ENCODE results near the gene MRPL52. TPM values are rescaled to one million over a fixed set of nuclear protein-coding genes. Genes with fewer than 3 reads are reported as not detected.

MRPL52 gene
- total and polyA plus RNA-seq, 7 experiments from 2014 or later = 32.9 to 189 (median 58.5) TPM

DNA sequence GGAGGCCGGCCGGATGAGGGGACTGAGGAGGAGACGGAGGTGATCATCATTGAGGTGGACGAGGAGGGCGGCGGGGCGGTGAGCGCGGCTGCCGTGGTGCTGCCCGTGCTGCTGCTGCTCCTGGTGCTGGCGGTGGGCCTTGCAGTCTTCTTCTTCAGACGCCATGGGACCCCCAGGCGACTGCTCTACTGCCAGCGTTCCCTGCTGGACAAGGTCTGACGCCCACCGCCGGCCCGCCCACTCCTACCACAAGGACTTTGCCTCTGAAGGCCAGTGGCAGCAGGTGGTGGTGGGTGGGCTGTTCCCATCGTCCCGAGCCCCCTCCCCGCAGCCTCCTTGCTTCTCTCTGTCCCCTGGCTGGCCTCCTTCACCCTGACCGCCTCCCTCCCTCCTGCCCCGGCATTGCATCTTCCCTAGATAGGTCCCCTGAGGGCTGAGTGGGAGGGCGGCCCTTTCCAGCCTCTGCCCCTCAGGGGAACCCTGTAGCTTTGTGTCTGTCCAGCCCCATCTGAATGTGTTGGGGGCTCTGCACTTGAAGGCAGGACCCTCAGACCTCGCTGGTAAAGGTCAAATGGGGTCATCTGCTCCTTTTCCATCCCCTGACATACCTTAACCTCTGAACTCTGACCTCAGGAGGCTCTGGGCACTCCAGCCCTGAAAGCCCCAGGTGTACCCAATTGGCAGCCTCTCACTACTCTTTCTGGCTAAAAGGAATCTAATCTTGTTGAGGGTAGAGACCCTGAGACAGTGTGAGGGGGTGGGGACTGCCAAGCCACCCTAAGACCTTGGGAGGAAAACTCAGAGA, 16.3 kb downstream of the MRPL52 start:
- no peaks in the 10 kb centered on the region for H3K4me1 ChIP-seq (ENCODE audit: control insufficient read depth in 2 of 2, insufficient read depth in 2 of 2, low read length in 2 of 2)
- no peaks in the 10 kb centered on the region for H3K9me3 ChIP-seq (ENCODE audit: control insufficient read depth in 2 of 3, low read length in 3 of 3)
- H3K36me3 Mint-ChIP-seq = no peaks in the 10 kb centered on the region
- no peaks in the 10 kb centered on the region for H3K27me3 ChIP-seq (ENCODE audit: control insufficient read depth in 2 of 2, insufficient read depth in 2 of 2, low read length in 2 of 2)
- DNase-seq (no peak), ATAC-seq (no peak)
- H3K4me1 Mint-ChIP-seq = peaks cover 0 to 3% (median 0%) of the 10 kb centered on the region in 7 donors
- intact Hi-C loops (cut with micrococcal nuclease) = no loop called here
- H3K9me3 Mint-ChIP-seq = no peaks in the 10 kb centered on the region
- no peak overlapping the region for H3K4me3 Mint-ChIP-seq
- ChIA-PET POLR2A (no interaction called here), CTCF (no interaction called here)
- peaks cover 5 to 32% (median 7%) of the 10 kb centered on the region in 5 donors for H3K27me3 Mint-ChIP-seq
- no peak overlapping the region for H3K4me3 ChIP-seq (ENCODE audit: low read length)
- peak overlapping the region in 1 of 9 donors; percentile 74 for H3K27ac Mint-ChIP-seq
- no peak overlapping the region for H3K27ac ChIP-seq (ENCODE audit: low read depth, low read length)
- H3K36me3 ChIP-seq (ENCODE audit: control insufficient read depth in 2 of 3, insufficient read depth in 3 of 3, low read length in 3 of 3) = no peaks in the 10 kb centered on the region

DNA sequence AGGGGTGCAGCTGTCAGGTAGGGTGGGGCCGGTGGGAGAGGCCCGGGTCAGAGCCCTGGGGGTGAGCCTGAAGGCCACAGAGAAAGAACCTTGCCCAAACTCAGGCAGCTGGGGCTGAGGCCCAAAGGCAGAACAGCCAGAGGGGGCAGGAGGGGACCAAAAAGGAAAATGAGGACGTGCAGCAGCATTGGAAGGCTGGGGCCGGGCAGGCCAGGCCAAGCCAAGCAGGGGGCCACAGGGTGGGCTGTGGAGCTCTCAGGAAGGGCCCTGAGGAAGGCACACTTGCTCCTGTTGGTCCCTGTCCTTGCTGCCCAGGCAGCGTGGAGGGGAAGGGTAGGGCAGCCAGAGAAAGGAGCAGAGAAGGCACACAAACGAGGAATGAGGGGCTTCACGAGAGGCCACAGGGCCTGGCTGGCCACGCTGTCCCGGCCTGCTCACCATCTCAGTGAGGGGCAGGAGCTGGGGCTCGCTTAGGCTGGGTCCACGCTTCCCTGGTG, 17.2 kb downstream of the MRPL52 start:
- Mint-ChIP-seq H3K36me3 (no peaks in the 10 kb centered on the region), H3K4me1 (peaks cover 0 to 9% (median 0%) of the 10 kb centered on the region in 7 donors), H3K4me3 (no peak overlapping the region), H3K27ac (no peak overlapping the region), H3K27me3 (peaks cover 0 to 27% (median 6%) of the 10 kb centered on the region in 5 donors), H3K9me3 (no peaks in the 10 kb centered on the region)
- no peaks in the 10 kb centered on the region for H3K27me3 ChIP-seq (ENCODE audit: control insufficient read depth in 2 of 2, insufficient read depth in 2 of 2, low read length in 2 of 2)
- H3K4me3 ChIP-seq (ENCODE audit: low read length) = no peak overlapping the region
- no peaks in the 10 kb centered on the region for H3K36me3 ChIP-seq (ENCODE audit: control insufficient read depth in 2 of 3, insufficient read depth in 3 of 3, low read length in 3 of 3)
- no peaks in the 10 kb centered on the region for H3K4me1 ChIP-seq (ENCODE audit: control insufficient read depth in 2 of 2, insufficient read depth in 2 of 2, low read length in 2 of 2)
- DNase-seq (no peak), ATAC-seq (no peak)
- H3K9me3 ChIP-seq (ENCODE audit: control insufficient read depth in 2 of 3, low read length in 3 of 3) = no peaks in the 10 kb centered on the region
- intact Hi-C loops (cut with micrococcal nuclease) = no loop called here
- no peak overlapping the region for H3K27ac ChIP-seq (ENCODE audit: low read depth, low read length)
- ChIA-PET POLR2A (no interaction called here), CTCF (no interaction called here)

DNA sequence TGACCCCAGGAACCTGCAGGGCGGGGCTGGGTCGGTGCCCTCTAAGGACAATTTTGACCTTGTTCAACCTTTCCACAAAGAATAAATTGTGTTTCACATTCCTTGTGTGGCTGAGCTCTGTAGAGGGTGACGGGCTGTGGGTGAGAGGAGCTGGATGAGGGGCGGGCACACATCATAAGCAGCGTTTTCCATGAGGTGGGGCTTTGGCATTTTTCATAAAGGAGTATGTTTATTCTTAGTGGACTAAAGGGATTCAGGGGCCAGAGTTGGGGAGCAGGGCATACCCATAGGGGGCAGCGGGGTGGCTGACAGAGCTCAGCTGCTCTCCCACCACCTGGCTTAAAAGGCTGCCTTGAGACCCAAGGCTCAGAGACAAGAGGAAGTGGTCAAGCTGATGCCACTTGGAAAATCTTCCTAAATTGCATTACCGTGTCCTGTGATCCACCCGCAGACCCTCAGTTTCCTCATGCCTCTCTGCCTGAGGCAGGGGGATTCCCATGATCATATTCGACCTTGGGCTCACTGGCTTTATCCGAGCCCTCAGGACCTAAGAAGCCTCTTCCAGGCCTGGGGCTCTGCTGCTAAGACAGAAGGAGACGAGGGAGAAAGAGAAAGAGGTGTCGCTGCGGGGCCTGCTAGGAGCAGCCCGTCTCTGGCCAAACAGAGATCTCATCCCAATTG, 18.1 kb downstream of the MRPL52 start:
- Histone ChIP-seq H3K9me3 (ENCODE audit: control insufficient read depth in 2 of 3, low read length in 3 of 3) (no peaks in the 10 kb centered on the region), H3K36me3 (ENCODE audit: control insufficient read depth in 2 of 3, insufficient read depth in 3 of 3, low read length in 3 of 3) (no peaks in the 10 kb centered on the region), H3K27ac (ENCODE audit: low read depth, low read length) (no peak overlapping the region), H3K4me3 (ENCODE audit: low read length) (no peak overlapping the region), H3K4me1 (ENCODE audit: control insufficient read depth in 2 of 2, insufficient read depth in 2 of 2, low read length in 2 of 2) (no peaks in the 10 kb centered on the region), H3K27me3 (ENCODE audit: control insufficient read depth in 2 of 2, insufficient read depth in 2 of 2, low read length in 2 of 2) (no peaks in the 10 kb centered on the region)
- Mint-ChIP-seq H3K36me3 (no peaks in the 10 kb centered on the region), H3K27ac (no peak overlapping the region), H3K4me3 (no peak overlapping the region), H3K9me3 (no peaks in the 10 kb centered on the region), H3K4me1 (peaks cover 0 to 11% (median 1%) of the 10 kb centered on the region in 7 donors), H3K27me3 (peaks cover 0 to 27% (median 6%) of the 10 kb centered on the region in 5 donors)
- intact Hi-C loops (cut with micrococcal nuclease) = no loop called here
- DNase-seq (no peak), ATAC-seq (no peak)
- ChIA-PET POLR2A (interaction anchor here (1.2 kb wide), 1 partner anchor 81 kb away, joined by 3 read pairs; no protein-coding TSS in a partner anchor), CTCF (no interaction called here)

DNA sequence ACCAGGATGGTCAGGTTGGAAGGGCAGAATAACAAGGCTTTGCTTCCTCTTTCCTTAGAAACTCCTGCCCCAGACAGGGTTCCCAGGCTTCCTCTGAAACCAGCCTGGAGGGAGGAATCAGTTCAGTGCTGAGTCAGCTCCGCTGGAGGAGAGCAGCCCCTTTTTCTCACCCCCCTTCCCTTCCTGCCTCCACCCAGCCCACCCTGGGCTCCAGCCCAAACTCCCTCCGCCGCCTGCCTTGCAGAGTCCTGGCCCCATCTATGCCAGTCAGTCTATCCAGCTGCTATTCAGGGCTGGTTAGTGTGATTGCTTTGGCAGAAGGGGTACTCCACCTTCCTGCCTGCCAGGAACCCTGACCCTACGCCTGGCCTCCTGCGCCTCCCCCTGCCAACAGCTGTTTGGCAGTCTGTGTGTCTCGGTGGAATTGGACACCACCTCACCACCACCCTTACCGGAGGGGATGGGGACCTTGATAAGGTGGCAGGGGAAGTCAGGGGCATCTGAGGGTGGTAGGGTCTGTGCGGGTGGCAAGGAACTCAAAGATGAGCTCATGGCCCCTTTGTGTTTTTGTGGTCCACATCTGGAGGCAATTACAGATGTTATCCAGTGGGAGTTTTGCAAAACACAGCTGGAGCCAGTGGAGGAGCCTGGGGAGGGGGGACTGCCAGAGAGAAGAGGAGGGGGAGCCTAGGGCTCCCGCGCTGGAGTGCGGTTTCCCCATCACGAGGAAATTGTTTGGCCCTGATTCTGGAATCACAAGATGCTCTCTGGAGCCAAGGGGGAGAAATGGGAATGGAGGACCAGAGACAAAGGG, 18.9 kb downstream of the MRPL52 start:
- Mint-ChIP-seq H3K36me3 (no peaks in the 10 kb centered on the region), H3K27ac (no peak overlapping the region), H3K9me3 (no peaks in the 10 kb centered on the region), H3K4me1 (peaks cover 0 to 19% (median 5%) of the 10 kb centered on the region in 7 donors), H3K4me3 (no peak overlapping the region), H3K27me3 (peaks cover 0 to 24% (median 6%) of the 10 kb centered on the region in 5 donors)
- DNase-seq = no peak
- ChIA-PET CTCF (interaction anchor here (10.8 kb wide), 1 partner anchor 27 kb away, joined by 143 read pairs; no protein-coding TSS in a partner anchor), POLR2A (interaction anchor here (0.8 to 1.2 kb wide), 2 partner anchors 15 to 81 kb away, joined by 3 to 4 read pairs; no protein-coding TSS in a partner anchor)
- intact Hi-C loops (cut with micrococcal nuclease) = no loop called here
- Histone ChIP-seq H3K27me3 (ENCODE audit: control insufficient read depth in 2 of 2, insufficient read depth in 2 of 2, low read length in 2 of 2) (no peaks in the 10 kb centered on the region), H3K36me3 (ENCODE audit: control insufficient read depth in 2 of 3, insufficient read depth in 3 of 3, low read length in 3 of 3) (no peaks in the 10 kb centered on the region), H3K4me1 (ENCODE audit: control insufficient read depth in 2 of 2, insufficient read depth in 2 of 2, low read length in 2 of 2) (no peaks in the 10 kb centered on the region), H3K27ac (ENCODE audit: low read depth, low read length) (no peak overlapping the region), H3K9me3 (ENCODE audit: control insufficient read depth in 2 of 3, low read length in 3 of 3) (no peaks in the 10 kb centered on the region), H3K4me3 (ENCODE audit: low read length) (no peak overlapping the region)
- ATAC-seq = no peak

DNA sequence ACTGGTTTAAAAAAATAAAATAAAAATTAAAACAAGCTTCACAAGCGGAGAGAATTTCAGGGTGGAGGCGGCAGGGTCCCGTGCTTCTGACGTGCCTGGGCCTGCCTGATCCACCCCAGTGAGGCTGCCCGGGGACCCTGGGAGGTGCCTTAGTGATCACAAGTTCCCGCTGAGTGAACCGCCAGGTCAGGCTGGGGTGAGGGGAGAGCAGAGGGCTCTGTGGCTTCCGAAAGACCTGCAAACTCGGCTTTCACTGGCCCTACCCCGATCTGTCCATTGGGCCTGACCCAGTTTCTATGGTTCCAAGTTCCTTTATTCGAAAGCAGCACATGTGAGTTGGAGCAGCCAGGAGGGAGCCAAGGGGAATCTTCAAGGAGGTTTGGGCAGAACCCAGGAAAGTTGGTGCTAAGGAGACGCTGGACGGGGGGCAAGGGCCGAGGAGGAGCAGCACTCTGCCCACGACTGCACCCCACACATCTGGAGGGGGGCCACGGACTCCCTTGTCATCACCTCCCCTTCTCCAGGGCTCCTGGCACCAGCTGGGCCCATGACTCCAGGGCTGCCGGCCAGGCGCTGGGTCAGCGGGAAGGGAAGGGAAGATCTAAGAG, 19.6 kb downstream of the MRPL52 start:
- no peaks in the 10 kb centered on the region for H3K36me3 ChIP-seq (ENCODE audit: control insufficient read depth in 2 of 3, insufficient read depth in 3 of 3, low read length in 3 of 3)

More for the DNA sequence above, 19.6 kb downstream of the MRPL52 start:
- no peak for ATAC-seq
- no peak overlapping the region for H3K27ac Mint-ChIP-seq
- peaks cover 0 to 23% (median 5%) of the 10 kb centered on the region in 5 donors for H3K27me3 Mint-ChIP-seq
- Histone ChIP-seq H3K4me3 (ENCODE audit: low read length) (no peak overlapping the region), H3K27ac (ENCODE audit: low read depth, low read length) (no peak overlapping the region), H3K9me3 (ENCODE audit: control insufficient read depth in 2 of 3, low read length in 3 of 3) (no peaks in the 10 kb centered on the region), H3K27me3 (ENCODE audit: control insufficient read depth in 2 of 2, insufficient read depth in 2 of 2, low read length in 2 of 2) (no peaks in the 10 kb centered on the region), H3K4me1 (ENCODE audit: control insufficient read depth in 2 of 2, insufficient read depth in 2 of 2, low read length in 2 of 2) (no peaks in the 10 kb centered on the region)
- CTCF ChIA-PET = interaction anchor here (4.6 to 10.8 kb wide), 2 partner anchors 14 to 28 kb away, joined by 23 to 143 read pairs; no protein-coding TSS in a partner anchor
- DNase-seq = no peak
- no peaks in the 10 kb centered on the region for H3K36me3 Mint-ChIP-seq
- intact Hi-C loops (cut with micrococcal nuclease) = no loop called here
- POLR2A ChIA-PET = interaction anchor here (0.8 to 1.2 kb wide), 2 partner anchors 15 to 82 kb away, joined by 3 to 4 read pairs; no protein-coding TSS in a partner anchor
- peaks cover 0 to 21% (median 5%) of the 10 kb centered on the region in 7 donors for H3K4me1 Mint-ChIP-seq
- H3K4me3 Mint-ChIP-seq = no peak overlapping the region
- H3K9me3 Mint-ChIP-seq = no peaks in the 10 kb centered on the region
